SW 1271 (cell line): ENCODE results near the gene MB.
"Not testable (repeated sequence)": the region's sequence is repeated elsewhere in the genome, so short reads cannot be mapped to it uniquely, and the experiment has no call there.

Source experiments
- DNase-seq, 2 experiments: peaks; one replicate each; lab custom pipeline; 2025; lab: John Stamatoyannopoulos, UW

The MB gene

DNA sequence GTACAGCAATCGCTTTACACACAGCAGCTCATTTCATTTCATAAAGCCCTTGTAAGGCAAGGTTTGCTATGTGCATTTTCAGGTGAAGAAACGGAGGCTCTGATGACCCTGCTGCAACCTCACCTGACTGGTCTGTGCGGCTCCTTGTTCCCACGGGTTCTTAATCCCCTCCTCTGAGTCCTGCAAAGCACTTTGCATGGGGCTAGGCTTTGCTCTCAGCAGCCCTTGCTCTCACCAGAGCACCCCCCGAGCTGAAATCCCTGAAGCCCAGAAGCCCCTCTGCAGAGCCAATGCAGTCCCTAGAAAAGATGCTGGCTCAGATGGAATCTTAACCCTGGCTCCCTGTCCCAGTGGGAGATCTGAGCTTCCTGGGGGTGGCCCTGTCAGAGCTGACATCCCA, 20.1 kb upstream of the MB start:
- DNase-seq = no peak

DNA sequence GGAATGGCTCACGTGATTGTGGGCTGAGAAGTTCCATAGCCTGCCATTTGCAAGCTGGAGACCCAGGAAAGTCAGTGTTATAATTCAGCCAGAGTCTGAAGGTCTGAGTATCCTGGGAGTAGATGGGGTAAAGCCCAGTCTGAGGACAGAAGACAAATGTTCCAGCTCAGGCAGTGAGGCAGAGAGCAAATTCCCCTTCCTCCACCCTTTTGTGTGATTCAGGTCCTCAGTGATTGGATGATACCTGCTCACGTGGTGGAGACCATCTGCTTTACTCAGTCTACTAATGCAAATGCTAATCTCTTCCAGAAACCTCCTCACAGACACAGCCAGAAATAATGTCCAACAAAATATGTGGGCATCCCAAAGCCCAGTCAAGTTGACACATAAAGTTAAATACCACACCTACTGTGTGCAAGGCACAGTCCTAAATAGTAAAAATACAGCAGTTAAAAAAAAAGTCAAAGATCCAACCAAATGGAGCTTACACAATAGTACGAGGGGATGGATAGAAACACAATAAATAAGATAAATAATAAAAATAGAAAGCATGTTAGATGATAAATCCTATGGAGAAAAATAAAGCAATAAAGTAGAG, 17.9 kb upstream of the MB start:
- DNase-seq = no peak

DNA sequence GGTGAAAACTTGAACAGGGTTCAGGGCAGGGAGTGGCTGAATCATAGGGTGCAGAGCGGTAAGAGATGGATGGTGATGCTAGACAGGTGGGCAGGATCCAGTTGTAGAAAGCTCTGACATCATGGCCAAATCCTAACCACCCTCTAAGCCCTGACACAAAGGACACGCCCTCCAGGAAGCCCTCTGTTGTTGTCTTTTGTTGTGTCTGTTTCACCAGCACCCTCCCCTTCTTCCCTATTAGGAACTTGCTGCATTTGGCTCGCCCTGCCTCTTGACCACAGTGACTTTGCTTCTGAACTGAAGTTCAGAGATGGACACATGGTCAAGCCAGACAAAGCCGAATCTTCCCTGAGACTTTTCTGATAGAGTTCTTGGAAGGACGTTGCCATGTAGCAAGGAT, 16.9 kb upstream of the MB start:
- no peak for DNase-seq

DNA sequence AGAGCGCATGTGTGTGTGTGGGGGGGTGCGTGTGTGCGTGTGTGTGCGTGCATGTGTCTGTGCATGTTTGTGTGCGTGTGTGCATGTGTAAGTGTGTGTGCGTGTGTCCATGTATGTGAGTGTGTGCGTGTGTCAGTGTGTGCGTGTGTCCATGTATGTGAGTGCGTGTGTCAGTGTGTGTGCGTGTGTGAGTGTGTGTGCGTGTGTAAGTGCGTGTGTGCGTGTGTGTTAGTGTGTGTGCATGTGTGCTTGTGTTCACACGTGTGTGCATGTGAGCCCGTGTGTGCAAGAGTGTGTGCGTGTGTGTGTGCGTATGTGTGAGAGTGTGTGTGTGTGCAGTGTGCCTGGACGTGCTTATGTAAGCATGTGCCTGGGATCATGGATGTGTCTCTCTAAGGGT, 16.4 kb upstream of the MB start:
- no peak for DNase-seq

DNA sequence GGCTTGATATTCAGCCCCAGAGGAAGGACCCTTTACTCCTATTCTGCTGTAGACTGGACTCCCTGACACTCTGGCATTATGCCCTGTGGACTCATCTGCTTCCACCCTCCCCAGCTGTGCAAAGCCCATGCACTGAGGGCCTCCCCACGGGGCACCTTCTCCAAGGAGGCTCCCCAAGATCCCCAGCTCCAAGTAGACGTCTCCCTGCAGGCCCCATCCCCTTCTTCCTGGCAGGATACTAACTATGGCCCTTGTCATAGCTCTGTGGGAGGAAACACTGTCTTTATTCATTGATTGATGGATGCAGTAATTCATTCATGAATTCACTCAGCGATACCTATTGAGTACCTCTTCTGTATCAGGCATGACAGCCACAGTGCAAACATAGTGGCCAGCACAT, 15.8 kb upstream of the MB start:
- no peak for DNase-seq

DNA sequence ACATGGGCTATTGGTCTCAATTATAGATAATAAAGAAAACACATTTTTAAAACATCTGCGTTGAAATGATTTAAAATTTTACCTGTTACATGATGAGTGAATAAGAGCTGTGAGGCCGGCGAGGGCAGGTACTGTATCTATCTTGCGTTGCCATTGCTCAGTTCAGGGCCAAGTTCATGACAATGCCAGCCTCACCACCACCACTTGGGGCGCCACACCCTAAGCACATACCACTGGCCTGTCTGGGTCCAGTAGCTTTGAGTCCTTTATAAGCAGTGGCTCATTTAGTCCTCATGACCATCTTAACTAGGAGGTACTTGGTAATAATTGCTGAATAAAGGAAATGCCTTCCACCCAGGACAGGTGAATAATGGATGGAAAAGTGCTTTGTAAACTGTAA, 14.5 kb upstream of the MB start:
- peak in 1 of 2 experiments; percentile 42 for DNase-seq

DNA sequence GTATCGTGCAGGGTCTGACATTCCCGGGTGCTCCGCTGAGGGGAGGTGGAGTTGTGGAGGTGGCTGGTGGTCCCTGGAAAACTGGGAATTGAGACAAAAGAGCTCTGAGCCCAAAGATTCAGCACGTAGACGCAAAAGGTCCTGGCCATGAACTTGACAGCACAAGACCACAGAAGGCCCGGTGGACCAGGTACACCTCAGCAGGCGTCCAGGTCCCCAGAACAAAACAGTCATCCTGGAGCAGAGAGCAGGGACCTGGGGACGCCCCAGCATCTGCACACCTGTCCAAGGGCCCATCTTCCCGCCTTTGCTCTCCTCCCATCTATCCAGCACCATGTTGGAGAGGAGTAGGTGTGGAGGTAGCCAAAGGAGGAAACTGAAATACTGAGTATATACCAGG, 13.8 kb upstream of the MB start:
- DNase-seq = no peak

DNA sequence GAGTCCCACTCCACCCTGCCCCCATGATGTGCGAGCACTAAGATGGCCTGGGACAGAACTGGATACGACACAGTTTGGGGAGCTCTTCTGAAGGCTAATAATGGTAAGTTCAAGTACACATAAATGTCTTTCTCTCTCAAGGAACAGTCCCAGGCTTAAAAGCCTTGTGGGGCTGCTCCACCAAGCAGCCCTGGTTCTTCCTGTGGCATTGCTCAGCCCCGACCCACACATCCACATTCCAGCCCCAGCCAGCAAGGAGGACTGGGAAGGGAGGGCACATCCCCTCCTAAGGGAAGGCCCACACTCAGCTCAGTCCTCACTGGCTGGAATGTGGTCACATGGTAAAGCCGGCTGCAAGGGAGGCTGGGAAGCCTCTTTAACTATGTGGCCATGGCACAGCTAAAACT, 13.3 kb upstream of the MB start:
- peak; percentile 16 to 59 for DNase-seq

DNA sequence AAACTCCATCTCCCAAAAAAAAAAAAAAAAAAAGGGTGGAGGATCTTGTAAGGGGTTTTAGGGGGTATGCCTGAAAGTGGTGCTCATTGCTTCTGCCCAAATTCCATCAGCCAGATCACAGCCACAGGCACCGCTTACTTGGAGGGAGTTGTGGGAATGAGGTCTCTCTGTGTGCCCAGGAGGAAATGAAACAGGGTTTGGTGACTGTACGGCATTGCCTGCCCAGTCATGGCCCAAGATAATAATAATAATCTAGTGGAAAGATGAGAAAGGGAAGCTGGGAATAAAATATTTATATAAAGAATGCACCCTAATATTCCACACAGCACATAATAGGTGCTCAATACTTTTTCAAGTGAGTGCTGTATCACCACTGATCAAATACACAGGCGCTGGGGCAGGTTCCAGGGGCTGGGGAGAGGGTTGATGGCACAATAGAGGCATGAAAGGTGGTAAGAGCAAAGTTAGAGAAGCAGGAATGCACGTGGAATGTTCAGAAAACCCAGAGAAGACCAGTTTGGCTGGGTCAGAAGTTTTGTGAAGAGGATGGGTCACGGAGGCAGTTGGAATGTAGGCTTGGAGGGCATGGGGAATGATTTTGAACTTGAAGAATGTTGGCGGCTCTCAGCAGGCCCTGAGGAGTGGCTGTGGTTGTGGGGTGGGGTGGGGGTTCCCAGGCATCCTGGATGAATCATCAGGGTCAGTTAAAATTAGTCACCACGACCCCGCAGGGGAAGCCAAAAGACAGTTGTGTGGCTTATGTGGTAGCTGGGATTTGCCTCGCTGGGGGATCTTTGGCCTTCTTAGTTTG, 12.5 kb upstream of the MB start:
- peak; percentile 66 to 87 for DNase-seq

DNA sequence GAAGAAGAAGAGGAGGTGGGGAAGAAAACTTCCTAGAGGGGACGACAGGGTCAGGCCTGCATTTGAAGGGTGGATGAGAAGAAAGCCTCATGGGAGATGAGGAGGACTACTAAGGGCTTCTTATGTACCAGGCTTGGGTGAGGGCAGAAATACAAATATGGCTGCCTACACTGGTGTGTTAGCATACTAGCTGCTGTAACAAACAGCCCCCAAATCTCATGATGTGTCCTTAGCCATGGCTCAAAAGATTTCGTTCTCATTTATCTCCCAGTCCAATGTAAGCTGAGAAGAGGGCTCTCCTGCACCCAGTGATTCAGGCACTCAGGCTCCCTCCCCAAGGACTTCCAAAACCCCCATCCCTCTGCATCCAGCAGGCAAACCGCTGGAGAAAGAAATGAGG, 11.6 kb upstream of the MB start:
- no peak for DNase-seq

DNA sequence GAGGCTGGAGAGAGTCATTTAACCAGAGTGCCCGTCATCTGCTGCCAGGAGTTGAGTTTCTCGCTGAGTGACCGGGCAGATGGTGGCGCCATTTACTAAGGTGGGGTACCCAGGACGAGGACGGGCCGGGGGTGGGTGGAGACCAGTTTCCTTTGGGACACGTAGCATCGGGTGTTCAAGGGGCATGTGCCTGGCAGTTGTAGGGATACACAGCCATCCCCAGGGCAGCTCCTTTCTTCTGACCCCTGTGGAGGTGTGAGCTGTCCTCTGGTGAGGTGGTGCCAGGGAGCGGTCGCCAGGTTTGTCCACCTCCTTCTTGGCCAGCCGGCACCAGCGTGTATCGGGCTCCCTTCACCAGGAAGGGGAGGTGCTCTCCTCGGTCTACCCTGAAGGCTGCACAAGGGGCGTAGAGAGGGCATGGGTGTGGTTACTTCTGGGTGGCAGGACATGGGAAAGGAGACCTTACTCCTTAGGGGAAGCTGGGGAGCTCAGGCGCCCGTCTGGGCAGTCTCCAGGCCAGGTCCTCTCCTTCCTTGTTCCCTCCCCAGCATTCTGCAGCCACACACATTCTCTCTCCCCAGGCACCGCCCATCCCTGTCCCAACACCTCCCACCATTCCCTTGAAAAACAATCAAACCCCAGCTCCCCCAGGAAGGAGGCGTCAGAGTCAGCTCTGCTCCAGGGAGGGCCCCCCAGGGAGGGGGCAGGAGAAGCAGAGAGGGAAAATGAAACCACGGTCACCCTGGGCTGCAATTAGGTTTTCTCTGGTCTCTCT, 10.3 kb upstream of the MB start:
- DNase-seq = peak; percentile 75 to 85

DNA sequence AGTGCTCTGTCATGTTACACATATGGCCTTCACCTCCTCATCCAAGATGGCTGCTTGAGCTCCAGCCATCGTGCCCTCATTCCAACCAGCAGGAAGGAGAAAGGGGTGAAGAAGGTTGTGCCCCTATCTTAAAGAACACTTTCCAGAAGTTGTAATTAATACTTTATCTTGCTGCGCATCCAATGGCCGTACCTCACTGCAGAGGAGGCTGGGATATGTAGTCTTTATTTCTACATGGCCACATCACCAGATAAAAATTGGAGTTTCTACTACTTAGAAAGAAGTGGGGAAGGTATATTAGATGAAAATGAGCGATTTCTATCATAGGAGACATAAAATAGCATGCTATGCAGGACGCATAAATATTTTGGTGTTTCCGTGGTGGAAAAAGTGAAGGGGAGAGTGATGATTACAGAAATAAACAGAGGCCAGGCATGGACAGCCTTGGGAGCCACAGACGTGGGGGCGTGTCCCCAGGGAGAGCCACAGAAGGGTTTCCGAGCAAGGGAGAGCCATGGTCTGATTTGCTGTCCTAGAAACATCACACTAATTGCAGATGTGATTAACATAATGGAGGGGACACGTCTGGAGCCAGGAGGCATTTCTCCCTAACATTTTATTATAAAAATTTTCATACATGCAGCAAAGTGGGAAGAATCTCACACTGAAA, 8.8 kb upstream of the MB start:
- DNase-seq = no peak

DNA sequence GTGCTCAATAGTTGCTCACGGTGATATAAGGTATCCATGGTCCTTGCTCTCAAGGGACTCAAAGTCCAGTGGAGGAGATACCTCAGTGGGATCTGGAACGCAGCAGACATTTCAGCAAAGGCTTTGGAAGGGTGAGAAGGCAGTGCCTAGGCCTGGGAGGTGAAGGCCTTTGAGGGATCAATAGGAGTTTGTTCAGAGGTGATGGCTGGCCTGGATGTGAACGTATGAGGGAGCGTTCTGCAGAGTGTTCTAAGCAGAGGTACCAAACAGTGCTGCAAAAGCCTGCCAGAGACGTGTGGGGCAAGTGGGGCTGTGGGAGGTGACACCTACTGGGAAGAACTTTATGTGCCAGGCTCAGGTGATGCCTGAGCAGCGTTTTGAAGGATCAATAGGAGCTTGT, 7.4 kb upstream of the MB start:
- DNase-seq = no peak

DNA sequence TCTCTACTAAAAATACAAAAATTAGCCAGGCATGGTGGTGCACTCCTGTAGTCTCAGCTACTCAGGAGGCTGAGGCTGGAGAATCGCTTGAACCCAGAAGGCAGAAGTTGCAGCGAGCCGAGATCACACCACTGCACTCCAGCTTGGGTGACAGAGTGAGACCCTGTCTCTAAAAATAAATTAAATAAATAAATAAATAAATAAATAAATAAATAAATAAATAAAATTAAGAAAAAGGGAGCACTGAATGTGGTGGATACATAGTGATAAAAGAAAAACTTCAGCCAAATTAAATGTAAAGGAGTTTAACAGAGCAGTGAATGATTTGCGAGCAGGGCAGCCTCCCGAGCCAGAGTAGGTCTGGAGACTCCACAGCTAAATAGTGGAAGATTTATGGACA, 6.8 kb upstream of the MB start:
- not testable (repeated sequence) for DNase-seq

DNA sequence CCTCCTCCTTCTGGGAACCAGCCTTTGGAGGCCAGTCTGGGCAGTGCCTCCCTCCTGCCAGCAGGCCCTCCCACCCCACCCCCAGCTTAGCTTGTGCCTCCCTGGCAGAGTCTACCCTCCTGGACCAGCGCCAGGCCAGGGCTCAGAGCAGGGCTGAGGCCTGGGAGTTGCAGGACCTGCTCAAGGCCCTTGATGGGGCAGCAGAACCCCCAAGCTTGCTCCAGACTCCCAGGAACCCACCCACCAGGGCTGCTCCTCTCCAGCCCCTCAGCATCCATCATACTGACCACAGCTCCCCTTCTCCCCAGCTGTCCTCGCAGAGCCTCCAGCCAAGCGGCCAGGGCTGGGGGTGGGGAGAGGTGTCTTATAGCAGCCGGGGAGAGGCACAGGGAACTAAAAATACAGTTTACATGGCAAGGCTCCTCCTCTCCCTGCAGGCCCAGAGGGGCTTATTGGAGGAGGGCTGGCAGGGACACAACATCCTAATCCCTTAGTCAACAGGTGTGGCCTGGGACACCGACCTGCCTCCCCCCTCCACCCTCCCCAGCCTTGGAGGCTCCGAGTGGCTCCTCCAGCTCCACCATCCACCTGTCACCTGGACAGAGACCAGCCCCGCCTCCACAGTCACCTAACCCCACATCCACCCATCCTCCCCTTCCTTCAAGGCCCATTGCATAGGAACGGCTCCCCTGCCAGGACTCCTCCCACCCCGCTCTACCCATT, 5.2 kb upstream of the MB start:
- no peak for DNase-seq

DNA sequence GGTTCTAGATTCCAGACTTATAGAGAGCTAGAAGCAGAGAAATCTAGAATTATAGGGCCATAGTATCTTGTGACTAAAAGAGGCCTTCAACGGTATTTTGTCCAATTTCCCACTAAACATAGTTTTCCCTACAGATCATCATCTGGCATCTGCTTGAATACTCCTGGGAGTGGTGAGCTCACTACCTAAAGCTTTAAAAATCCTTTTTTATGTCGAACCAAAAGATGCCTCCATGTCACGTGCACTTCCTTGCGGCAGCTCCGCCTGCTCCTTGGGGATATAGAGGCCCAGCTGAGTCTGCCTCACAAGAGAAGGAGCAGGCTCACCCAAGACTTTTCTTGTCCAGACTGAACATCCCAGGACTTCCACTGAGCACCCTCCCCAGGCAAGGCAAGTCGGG, 4.3 kb upstream of the MB start:
- no peak for DNase-seq

DNA sequence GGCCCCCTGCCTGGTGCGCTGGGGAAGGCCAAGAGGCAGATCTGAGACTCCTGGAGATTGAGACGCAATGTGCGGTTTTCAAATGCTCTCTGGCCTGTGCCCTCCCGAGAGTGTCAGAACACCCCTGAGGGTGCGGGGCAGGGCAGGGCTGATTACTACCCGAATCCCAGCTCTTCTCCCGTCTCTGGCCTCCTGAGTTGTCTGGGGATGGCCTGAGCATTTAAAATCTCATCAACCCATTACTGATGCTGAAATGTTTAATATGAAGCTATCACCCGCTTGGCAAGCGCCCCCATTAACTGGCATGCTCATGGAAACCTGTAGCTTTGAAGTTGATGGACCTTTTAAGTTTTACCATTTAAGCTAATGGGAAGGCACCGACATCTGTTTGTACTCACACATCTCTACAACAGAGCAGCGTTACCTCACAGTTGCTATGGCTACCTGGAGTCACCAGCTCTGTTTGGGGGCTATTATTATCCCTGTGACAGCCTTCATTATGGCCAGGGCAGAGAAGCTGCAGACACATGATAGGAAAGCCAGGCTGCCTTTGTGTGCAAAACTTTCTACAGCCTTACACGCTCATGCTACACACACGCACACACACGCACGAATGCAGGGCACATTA, 3.6 kb upstream of the MB start:
- peak in 1 of 2 experiments; percentile 27 for DNase-seq

DNA sequence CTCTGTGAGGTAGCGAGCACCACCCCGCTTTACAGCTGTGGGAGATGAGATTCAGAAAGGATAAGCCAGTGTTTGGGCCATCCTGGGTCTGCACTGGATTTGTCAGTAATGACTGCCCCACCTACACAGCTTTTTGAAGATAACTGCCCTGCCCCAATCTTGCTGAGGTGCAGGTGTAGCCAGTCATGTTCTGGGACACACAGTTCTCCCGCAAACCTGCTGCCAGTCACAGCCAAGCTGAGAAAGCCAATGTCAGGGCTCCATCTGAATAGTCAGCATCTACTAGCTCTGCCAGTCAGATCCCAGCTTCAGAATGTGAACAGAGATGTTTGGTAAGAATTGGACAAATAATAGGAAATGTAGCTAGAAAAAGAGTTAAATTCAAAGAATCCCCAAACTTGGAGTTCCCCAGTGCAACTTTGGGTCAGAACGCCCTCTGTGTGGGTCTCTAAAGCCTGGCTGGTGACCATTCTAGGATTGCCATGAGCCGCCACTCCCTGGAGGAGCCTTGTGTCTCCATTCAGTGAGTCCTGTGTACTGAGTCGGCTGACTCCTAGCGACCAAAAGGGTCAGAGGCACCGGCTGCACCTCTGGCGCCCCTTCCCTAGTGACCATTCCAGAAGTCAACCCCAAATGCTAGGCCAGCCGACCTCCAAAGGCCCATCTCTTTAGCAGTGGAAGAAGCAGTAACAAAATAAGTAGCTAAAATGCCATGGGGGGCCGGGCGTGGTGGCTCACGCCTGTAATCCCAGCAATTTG, 2.4 kb upstream of the MB start:
- no peak for DNase-seq

DNA sequence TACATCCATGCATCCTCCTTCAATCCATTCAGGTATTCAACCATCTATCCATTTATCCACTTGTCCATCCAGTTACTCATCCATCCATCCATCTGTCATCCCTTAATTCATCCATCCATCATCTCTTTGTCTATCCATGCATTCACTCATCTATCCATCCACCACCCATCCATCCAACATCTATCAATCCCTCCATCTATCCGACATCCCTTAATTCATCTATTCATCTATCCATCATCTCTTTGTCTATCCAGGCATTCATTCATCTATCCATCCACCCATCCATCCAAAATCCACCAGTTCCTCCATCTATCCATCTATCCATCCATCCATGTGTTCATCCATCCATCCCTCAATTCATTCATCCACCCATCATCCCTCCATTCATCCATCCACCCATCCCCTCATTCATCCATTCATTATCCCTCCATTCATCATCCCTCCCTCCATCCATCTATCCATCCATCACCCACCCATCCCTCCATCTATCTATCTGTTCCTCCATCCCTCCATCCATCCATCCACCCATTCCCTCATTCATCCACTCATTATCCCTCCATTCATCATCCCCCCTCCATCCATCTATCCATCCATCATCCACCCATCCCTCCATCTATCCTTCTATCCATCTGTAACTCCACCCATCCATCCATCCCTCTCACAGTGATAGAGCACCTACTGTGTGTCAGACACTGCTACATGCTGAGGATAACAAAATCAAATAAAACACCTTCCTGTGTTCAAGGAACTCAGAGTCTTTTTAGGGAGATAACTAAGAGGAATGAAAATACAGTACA, 1.5 kb upstream of the MB start:
- DNase-seq = no peak

DNA sequence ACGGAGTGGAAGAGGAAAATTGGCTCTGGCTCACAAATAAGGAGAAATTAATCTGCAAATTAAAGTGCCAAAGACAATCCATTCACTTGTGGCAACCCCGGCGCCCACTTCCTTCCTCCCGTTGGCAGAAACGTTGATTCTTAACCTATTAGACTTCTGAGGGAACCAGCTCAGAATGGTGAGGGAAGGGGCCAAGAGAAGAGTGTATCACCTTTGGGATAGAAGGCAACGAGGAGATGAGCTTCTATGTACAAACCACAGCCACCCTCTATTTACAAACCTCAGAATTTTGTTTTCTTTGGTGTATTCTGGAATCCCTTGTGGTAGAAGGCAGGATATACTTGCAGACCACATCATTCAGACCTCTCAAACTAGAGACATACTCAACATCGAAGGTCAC, 1.1 kb downstream of the MB start:
- no peak for DNase-seq
